GM12891 (cell line): ENCODE results near the gene SLC4A3.

Source experiments
- DNase-seq: peaks from one replicate; pipeline ENCODE4 v3.0.0; 2011; ENCODE audit warnings: low spot score; ENCODE audit not compliant: insufficient read length
- FAIRE-seq: peaks from 2 replicates; lab custom pipeline; 2011; peaks lifted over from hg19 to GRCh38; lab: Jason Lieb, UNC
- PAX5 ChIP-seq: IDR thresholded peaks from 2 replicates; pipeline ENCODE4 v1.6.1; 2011; ENCODE audit warnings: low read length, moderate library complexity, mild to moderate bottlenecking; ENCODE audit not compliant: insufficient read depth, severe bottlenecking
- POLR2A ChIP-seq: IDR thresholded peaks from 2 replicates; pipeline ENCODE4 v1.6.1; 2011; ENCODE audit warnings: low read depth, low read length, control low read depth
- POLR2AphosphoS5 ChIP-seq: IDR thresholded peaks from 2 replicates; pipeline ENCODE4 v1.6.1; 2011; ENCODE audit warnings: low read depth, low read length, control low read depth
- POU2F2 ChIP-seq: IDR thresholded peaks from 2 replicates; pipeline ENCODE4 v1.6.1; 2011; ENCODE audit warnings: low read depth, mild to moderate bottlenecking, control low read depth, low read length, moderate library complexity
- SPI1 ChIP-seq: IDR thresholded peaks from 2 replicates; pipeline ENCODE4 v1.6.1; 2011; ENCODE audit warnings: low read depth, low read length, control low read depth
- TAF1 ChIP-seq: IDR thresholded peaks from 2 replicates; pipeline ENCODE4 v1.6.1; 2011; ENCODE audit warnings: low read depth, low read length, control low read depth

The SLC4A3 gene

GRCh38 chr2:219656526-219656925, 29.1 kb downstream of the SLC4A3 start:
- DNase-seq (no peak), FAIRE-seq (no peak)
- TF ChIP-seq PAX5 (no peak), TAF1 (no peak), POLR2A (no peak)

GRCh38 chr2:219658196-219658846, 30.9 kb downstream of the SLC4A3 start:
- DNase-seq (no peak), FAIRE-seq (no peak)
- TF ChIP-seq TAF1: no peak
- no peak for TF ChIP-seq POLR2AphosphoS5
- TF ChIP-seq POU2F2: no peak
- TF ChIP-seq SPI1: no peak
- no peak for TF ChIP-seq POLR2A
- no peak for TF ChIP-seq PAX5

- FAIRE-seq: no peak
Observed at GRCh38 chr2:219658874-219659273, 31.4 kb downstream of the SLC4A3 start.

GRCh38 chr2:219661197-219661954, 33.9 kb downstream of the SLC4A3 start:
- DNase-seq (no peak), FAIRE-seq (peak; percentile 75)
- TF ChIP-seq SPI1: peak; percentile 19; the same call in 1 of the 2 replicates
- TF ChIP-seq POLR2AphosphoS5: no peak
- no peak for TF ChIP-seq TAF1

More at GRCh38 chr2:219658874-219659273, 31.4 kb downstream of the SLC4A3 start:
- TF ChIP-seq SPI1: no peak
- no peak for TF ChIP-seq TAF1
- no peak for TF ChIP-seq POLR2AphosphoS5
- TF ChIP-seq POU2F2: no peak
- no peak for TF ChIP-seq PAX5
- TF ChIP-seq POLR2A: no peak
- no peak for DNase-seq

DNA sequence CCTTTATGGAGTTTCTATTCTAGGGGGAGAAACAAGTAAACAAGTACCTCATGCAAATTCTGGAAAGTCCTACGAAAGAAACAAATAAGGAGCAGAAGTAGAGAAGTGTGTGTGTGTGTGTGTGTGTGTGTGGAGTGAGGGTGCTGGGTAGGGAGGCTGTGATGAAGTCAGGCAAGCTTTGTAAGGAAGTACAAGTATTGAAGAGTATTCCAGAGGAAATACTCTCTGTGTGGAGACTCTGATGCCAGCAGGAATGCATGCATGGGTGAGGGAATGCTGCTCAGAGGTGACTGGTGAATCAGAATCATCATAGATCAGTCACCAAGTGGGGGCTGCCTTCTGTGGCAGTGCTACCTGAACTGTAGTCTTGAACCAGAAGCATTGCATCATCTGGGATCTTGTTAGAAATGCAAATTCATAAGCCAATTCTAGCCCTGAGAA, 34.5 kb downstream of the SLC4A3 start:
- no peak for FAIRE-seq

GRCh38 chr2:219662566-219662965, 35.1 kb downstream of the SLC4A3 start:
- DNase-seq (no peak), FAIRE-seq (no peak)
- TF ChIP-seq POLR2AphosphoS5 (no peak), POU2F2 (no peak), PAX5 (no peak), TAF1 (no peak), POLR2A (no peak), SPI1 (no peak)

More for the DNA sequence above, 34.5 kb downstream of the SLC4A3 start:
- TF ChIP-seq PAX5 (no peak), POU2F2 (no peak), SPI1 (no peak), POLR2AphosphoS5 (no peak), TAF1 (no peak), POLR2A (no peak)
- DNase-seq: no peak

- DNase-seq (no peak), FAIRE-seq (no peak)
- TF ChIP-seq PAX5: no peak
- TF ChIP-seq POLR2A: no peak
- TF ChIP-seq POLR2AphosphoS5: no peak
- TF ChIP-seq TAF1: no peak
- TF ChIP-seq POU2F2: no peak
- no peak for TF ChIP-seq SPI1
Observed at GRCh38 chr2:219663116-219663762, 35.8 kb downstream of the SLC4A3 start.

GRCh38 chr2:219664041-219664440, 36.6 kb downstream of the SLC4A3 start:
- TF ChIP-seq PAX5 (no peak), POU2F2 (no peak), TAF1 (no peak), SPI1 (no peak), POLR2AphosphoS5 (no peak), POLR2A (no peak)
- FAIRE-seq: no peak
- DNase-seq: no peak

DNA sequence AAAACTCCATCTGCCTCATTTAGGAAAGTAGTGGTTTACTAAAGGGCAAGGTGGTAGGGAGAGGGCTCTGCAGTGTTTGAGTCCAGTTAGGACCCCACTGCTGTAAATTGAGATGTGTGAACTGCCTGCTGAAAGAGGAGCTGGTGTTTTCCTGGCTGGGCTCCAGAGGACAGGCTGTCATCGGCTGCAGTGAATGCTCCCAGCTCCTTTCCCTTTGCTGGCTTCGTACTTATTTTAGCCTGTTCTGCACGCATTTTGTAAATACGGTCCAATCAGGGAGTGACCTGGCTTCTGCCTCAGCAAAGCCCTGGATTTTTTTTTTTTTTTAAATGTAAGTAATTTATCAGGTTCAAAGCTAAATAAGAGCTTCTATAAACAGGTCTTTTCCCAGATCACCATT, 37.5 kb downstream of the SLC4A3 start:
- TF ChIP-seq POLR2A (no peak), POLR2AphosphoS5 (no peak), SPI1 (no peak), TAF1 (no peak), POU2F2 (no peak), PAX5 (no peak)
- DNase-seq (no peak), FAIRE-seq (no peak)
